ENCODE measurements around the gene TTC9C.

- TF ChIP-seq CTCF (conservative IDR thresholded peaks at IDR 0.05; ENCODE audit: low read depth, low read length) (no peak), EZH2phosphoT487 (IDR thresholded peaks at IDR 0.05; ENCODE audit: borderline replicate concordance, low read length) (no peak)
Measured at GRCh38 chr11:62727165-62727871, 968 bp upstream of the TTC9C start, which contains the start of gene HNRNPUL2.

Data from PC-3 (cell line).